ENCODE results near the gene CBX2. TPM values are rescaled to one million over a fixed set of nuclear protein-coding genes. Genes with fewer than 3 reads are reported as not detected.

Gene CBX2
- polyA plus RNA-seq, 1 of the 3 experiments (the other 2 are of a cell fraction): 22.4 TPM

GRCh38 chr17:79760197-79760906 is 17.6 kb upstream of the CBX2 start (continued):
- TF ChIP-seq GATA2 (CRISPR knock-in tag; IDR thresholded peaks at IDR 0.05) (no peak), JUND (IDR thresholded peaks at IDR 0.05) (no peak), TAF1 (IDR thresholded peaks at IDR 0.05; ENCODE audit: borderline replicate concordance, low read depth, low read length) (no peak), FOSL2 (IDR thresholded peaks at IDR 0.05; ENCODE audit: borderline replicate concordance, low read depth) (no peak)

DNA sequence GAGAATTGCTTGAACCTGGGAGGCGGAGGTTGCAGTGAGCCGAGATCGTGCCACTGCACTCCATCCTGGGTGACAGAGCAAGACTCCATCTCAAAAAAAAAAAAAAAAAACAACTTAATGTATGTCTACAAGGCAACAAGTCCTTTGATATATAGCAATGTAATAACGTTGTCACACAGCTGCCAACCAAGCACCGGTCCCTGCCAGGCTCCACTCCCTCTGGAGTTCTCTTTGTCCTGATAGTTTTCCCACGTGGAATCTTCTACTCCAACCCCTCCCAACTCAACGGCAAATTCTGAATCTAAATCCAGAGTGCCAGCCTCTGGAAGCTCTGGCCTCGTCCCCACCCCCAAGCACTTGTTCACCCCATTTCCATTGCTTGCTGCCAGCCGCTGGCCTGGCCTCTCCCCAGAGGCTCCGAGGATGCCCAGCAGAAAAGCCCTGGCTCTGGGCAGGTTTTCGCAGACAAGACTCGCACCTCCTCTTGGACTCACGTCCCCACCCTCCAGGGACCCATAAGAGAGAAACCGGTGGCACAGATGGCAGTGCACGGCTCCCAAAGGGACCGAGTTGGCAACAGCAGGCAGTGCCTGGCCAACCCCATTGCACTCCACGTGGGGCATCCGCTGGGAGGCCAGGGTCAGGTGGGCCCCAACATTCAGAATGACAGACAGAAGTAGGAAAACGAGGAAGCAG is 15.9 kb upstream of the CBX2 start:
- no peak overlapping the region for H3K4me2 ChIP-seq
- no peaks in the 10 kb centered on the region for H4K20me1 ChIP-seq (ENCODE audit: insufficient read depth)
- 76% methylated on average over 19 of the region's 19 CpGs for WGBS (ENCODE audit: low lambda C conversion rate)
- no peaks in the 10 kb centered on the region; the same call in 1 of the 2 replicates for H3K27me3 ChIP-seq (ENCODE audit: insufficient read depth)
- H3K27ac ChIP-seq (ENCODE audit: low read depth in 2 of 2, low read length in 1 of 2): no peak overlapping the region
- no peak for DNase-seq
- no peaks in the 10 kb centered on the region for H3F3A ChIP-seq (replicated peaks; ENCODE audit: insufficient read depth)
- CTCF ChIA-PET: interaction anchor here (1.2 to 4.9 kb wide), 4 partner anchors 13 to 16 kb away, joined by 4 to 23 read pairs (median 6); no protein-coding TSS in a partner anchor
- no peaks in the 10 kb centered on the region for H3K4me1 ChIP-seq (ENCODE audit: control insufficient read depth in 1 of 2, insufficient read depth in 2 of 2, low read depth in 1 of 2, low read length in 1 of 2)
- H3K36me3 ChIP-seq (replicated peaks in 1 of 2; ENCODE audit: control insufficient read depth in 1 of 2, insufficient read depth in 2 of 2, low read length in 1 of 2): no peaks in the 10 kb centered on the region
- no peaks in the 10 kb centered on the region for H3K79me2 ChIP-seq (ENCODE audit: insufficient read depth)
- no peaks in the 10 kb centered on the region for H3K9me3 ChIP-seq
- no peak overlapping the region for H3K4me3 ChIP-seq (ENCODE audit: low read depth in 2 of 2, low read length in 1 of 2)
- POLR2A ChIA-PET: no interaction called here
- H3K9ac ChIP-seq: no peak overlapping the region
- no peaks in the 10 kb centered on the region for H3K9me2 ChIP-seq
- H2AFZ ChIP-seq (ENCODE audit: low read depth): no peak overlapping the region
- no peak for TF ChIP-seq FOXJ3 (CRISPR knock-in tag; IDR thresholded peaks at IDR 0.05)
- TF ChIP-seq, protein P1, sequence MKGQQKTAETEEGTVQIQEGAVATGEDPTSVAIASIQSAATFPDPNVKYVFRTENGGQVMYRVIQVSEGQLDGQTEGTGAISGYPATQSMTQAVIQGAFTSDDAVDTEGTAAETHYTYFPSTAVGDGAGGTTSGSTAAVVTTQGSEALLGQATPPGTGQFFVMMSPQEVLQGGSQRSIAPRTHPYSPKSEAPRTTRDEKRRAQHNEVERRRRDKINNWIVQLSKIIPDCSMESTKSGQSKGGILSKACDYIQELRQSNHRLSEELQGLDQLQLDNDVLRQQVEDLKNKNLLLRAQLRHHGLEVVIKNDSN (IDR thresholded peaks at IDR 0.05; ENCODE audit: borderline replicate concordance, low read depth): no peak
- no peak for TF ChIP-seq RAD21 (IDR thresholded peaks at IDR 0.05; ENCODE audit: low read length)
- TF ChIP-seq RXRA (IDR thresholded peaks at IDR 0.05; ENCODE audit: borderline replicate concordance, low read depth): no peak
- TF ChIP-seq YY1 (IDR thresholded peaks at IDR 0.05; ENCODE audit: low read depth): no peak
- no peak for TF ChIP-seq RCOR1 (IDR thresholded peaks at IDR 0.05; ENCODE audit: low read length)
- TF ChIP-seq POLR2AphosphoS5 (IDR thresholded peaks at IDR 0.05; ENCODE audit: low read depth, low read length): no peak
- TF ChIP-seq EP300 (IDR thresholded peaks at IDR 0.05; ENCODE audit: borderline replicate concordance in 1 of 2, low read depth in 1 of 2, low read length in 1 of 2): no peak
- no peak for TF ChIP-seq NRF1 (IDR thresholded peaks at IDR 0.05; ENCODE audit: low read depth, low read length)

DNA sequence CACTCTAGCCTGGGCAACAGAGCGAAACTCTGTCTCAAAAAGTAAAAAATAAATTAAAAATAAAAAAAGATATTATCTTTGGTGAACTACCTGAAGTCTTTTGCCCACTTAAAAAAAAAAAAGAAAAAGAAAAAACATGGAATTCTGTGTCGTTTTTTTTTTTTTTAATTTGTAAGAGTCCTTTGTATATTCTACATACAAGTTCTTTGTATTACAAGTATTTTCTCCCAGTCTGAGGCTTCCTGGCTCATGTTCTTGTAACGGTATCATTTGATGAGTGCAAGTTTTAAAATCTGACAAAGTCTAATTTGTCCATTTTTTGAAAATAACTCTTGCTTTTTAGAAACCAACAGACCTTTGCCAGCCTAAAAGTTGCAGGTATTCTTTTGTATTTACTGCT is 12.2 kb upstream of the CBX2 start:
- WGBS (ENCODE audit: low lambda C conversion rate): 60% methylated on average over 3 of the region's 3 CpGs
- no peak overlapping the region for H3K4me2 ChIP-seq
- no peak overlapping the region for H3K27ac ChIP-seq (ENCODE audit: low read depth in 2 of 2, low read length in 1 of 2)
- H3K9ac ChIP-seq: no peak overlapping the region
- no peaks in the 10 kb centered on the region for H3F3A ChIP-seq (replicated peaks; ENCODE audit: insufficient read depth)
- H2AFZ ChIP-seq (ENCODE audit: low read depth): no peak overlapping the region
- no peak for DNase-seq
- no peak overlapping the region for H3K4me3 ChIP-seq (ENCODE audit: low read depth in 2 of 2, low read length in 1 of 2)
- no peaks in the 10 kb centered on the region; a peak in 1 of 4 replicates for H3K4me1 ChIP-seq (ENCODE audit: control insufficient read depth in 1 of 2, insufficient read depth in 2 of 2, low read depth in 1 of 2, low read length in 1 of 2)
- no peaks in the 10 kb centered on the region for H3K36me3 ChIP-seq (replicated peaks in 1 of 2; ENCODE audit: control insufficient read depth in 1 of 2, insufficient read depth in 2 of 2, low read length in 1 of 2)
- no peaks in the 10 kb centered on the region for H3K9me3 ChIP-seq
- CTCF ChIA-PET: interaction anchor here (2.3 to 4.9 kb wide), 2 partner anchors 19 to 24 kb away, joined by 10 to 23 read pairs; no protein-coding TSS in a partner anchor
- H4K20me1 ChIP-seq (ENCODE audit: insufficient read depth): no peaks in the 10 kb centered on the region
- peaks cover 10% of the 10 kb centered on the region; the same call in 1 of the 2 replicates for H3K27me3 ChIP-seq (ENCODE audit: insufficient read depth)
- H3K79me2 ChIP-seq (ENCODE audit: insufficient read depth): no peaks in the 10 kb centered on the region
- no peaks in the 10 kb centered on the region for H3K9me2 ChIP-seq
- POLR2A ChIA-PET: no interaction called here
- no peak for TF ChIP-seq GABPA (IDR thresholded peaks at IDR 0.05; ENCODE audit: low read depth)
- no peak for TF ChIP-seq RCOR1 (IDR thresholded peaks at IDR 0.05; ENCODE audit: low read length)
- no peak for TF ChIP-seq RFX5 (IDR thresholded peaks at IDR 0.05; ENCODE audit: low read length)
- TF ChIP-seq MXI1 (IDR thresholded peaks at IDR 0.05; ENCODE audit: low read depth, low read length): no peak
- no peak for TF ChIP-seq SMC3 (IDR thresholded peaks at IDR 0.05; ENCODE audit: low read depth, low read length)
- TF ChIP-seq ELF1 (IDR thresholded peaks at IDR 0.05): no peak
- TF ChIP-seq TEAD4 (IDR thresholded peaks at IDR 0.05; ENCODE audit: borderline replicate concordance, insufficient read depth): no peak
- TF ChIP-seq ZBTB33 (IDR thresholded peaks at IDR 0.05; ENCODE audit: borderline replicate concordance, low read depth): no peak
- no peak for TF ChIP-seq CTCF (IDR thresholded peaks at IDR 0.05)
- no peak for TF ChIP-seq MEF2A (IDR thresholded peaks at IDR 0.05; ENCODE audit: borderline replicate concordance, low read depth)

Measured in SK-N-SH (cell line).